ENCODE measurements around the gene EIF2B2. TPM values are rescaled to one million over a fixed set of nuclear protein-coding genes. Genes with fewer than 3 reads are reported as not detected.

EIF2B2 gene
- total RNA-seq, 1 donor: 34.2 TPM

DNA sequence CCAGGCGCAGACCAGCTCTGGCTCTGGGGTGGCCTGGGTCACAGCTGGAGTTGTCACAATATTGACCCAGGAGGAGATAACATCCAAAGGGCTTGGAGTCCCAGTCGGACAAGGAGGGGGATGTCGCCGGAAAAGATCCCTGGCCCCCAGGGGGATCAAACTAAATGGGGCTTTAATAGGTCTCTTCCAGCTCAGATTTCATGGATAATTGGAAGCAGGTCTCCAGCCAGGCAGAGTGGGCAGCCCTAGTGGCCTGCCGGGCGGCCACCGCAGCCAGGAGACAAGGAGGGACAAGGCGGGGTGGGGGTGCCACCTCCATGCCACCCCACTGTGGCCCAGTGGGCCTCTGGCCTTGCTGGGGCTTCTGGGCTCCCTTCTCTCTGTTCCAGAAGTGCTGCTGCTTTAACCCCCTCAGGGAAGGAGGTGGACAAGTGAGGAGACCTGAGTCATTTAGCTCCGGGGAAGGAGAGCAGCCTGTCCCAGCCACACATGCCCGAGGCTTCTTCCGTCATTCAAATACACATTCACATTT, 24.2 kb upstream of the EIF2B2 start:
- no peak for DNase-seq (ENCODE audit: low read depth)
- TF ChIP-seq, protein P1, sequence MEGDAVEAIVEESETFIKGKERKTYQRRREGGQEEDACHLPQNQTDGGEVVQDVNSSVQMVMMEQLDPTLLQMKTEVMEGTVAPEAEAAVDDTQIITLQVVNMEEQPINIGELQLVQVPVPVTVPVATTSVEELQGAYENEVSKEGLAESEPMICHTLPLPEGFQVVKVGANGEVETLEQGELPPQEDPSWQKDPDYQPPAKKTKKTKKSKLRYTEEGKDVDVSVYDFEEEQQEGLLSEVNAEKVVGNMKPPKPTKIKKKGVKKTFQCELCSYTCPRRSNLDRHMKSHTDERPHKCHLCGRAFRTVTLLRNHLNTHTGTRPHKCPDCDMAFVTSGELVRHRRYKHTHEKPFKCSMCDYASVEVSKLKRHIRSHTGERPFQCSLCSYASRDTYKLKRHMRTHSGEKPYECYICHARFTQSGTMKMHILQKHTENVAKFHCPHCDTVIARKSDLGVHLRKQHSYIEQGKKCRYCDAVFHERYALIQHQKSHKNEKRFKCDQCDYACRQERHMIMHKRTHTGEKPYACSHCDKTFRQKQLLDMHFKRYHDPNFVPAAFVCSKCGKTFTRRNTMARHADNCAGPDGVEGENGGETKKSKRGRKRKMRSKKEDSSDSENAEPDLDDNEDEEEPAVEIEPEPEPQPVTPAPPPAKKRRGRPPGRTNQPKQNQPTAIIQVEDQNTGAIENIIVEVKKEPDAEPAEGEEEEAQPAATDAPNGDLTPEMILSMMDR (IDR thresholded peaks at IDR 0.05; ENCODE audit: insufficient read depth, low read length): no peak
- H3K4me3 ChIP-seq (ENCODE audit: low read depth, low read length): no peak overlapping the region

GRCh38 chr14:74979029-74979428, 23.7 kb upstream of the EIF2B2 start:
- no peak overlapping the region for H3K4me3 ChIP-seq (ENCODE audit: low read depth, low read length)
- TF ChIP-seq, protein P1 (IDR thresholded peaks at IDR 0.05; ENCODE audit: insufficient read depth, low read length): no peak
- no peak for DNase-seq (ENCODE audit: low read depth)

- H3K4me3 ChIP-seq (ENCODE audit: low read depth, low read length): no peak overlapping the region
- TF ChIP-seq, protein P1 (IDR thresholded peaks at IDR 0.05; ENCODE audit: insufficient read depth, low read length): no peak
- peak; percentile 33 for DNase-seq (ENCODE audit: low read depth)
These were observed 23.0 kb upstream of the EIF2B2 start for GRCh38 chr14:74979442-74980397.

GRCh38 chr14:74980398-74980730, 22.4 kb upstream of the EIF2B2 start:
- DNase-seq (ENCODE audit: low read depth): no peak
- H3K4me3 ChIP-seq (ENCODE audit: low read depth, low read length): no peak overlapping the region
- TF ChIP-seq, protein P1 (IDR thresholded peaks at IDR 0.05; ENCODE audit: insufficient read depth, low read length): no peak

- TF ChIP-seq, protein P1 (IDR thresholded peaks at IDR 0.05; ENCODE audit: insufficient read depth, low read length): peak; percentile 10
- peak; percentile 40 for DNase-seq (ENCODE audit: low read depth)
- H3K4me3 ChIP-seq (ENCODE audit: low read depth, low read length): no peak overlapping the region
These were observed 21.8 kb upstream of the EIF2B2 start for GRCh38 chr14:74980731-74981461.

- TF ChIP-seq, protein P1 (IDR thresholded peaks at IDR 0.05; ENCODE audit: insufficient read depth, low read length): no peak
- no peak overlapping the region for H3K4me3 ChIP-seq (ENCODE audit: low read depth, low read length)
- no peak for DNase-seq (ENCODE audit: low read depth)
These were observed 21.3 kb upstream of the EIF2B2 start for GRCh38 chr14:74981462-74981782.
